ENCODE results near the gene KCND3. TPM values are rescaled to one million over a fixed set of nuclear protein-coding genes. Genes with fewer than 3 reads are reported as not detected.

KCND3 gene
- total RNA-seq, 1 donor from 2014 or later = 0.31 TPM

DNA sequence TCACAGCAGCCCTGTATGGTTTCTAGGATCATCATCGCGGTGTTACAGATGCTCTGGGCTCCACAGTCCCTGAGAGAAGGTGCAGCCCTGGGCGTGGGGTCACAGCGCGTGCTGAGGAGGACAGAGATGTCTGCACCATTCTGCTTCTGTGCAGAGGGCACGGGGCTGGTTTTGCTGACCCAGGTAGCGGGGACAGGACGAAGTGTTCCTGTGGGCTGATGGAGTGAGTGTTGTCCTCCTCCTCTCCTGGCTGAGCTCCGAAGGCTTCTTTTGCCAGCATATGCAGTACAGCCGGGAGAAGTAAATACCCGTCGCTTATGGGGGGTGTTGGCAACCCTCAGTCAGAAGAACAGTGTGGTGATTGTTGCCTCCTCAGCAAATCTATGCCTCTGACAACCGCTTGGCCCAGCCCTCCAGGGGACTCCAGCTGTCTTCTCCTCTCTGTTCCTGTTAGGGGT, 132.2 kb downstream of the KCND3 start:
- Mint-ChIP-seq H3K9me3 (no peaks in the 10 kb centered on the region), H3K36me3 (no peaks in the 10 kb centered on the region), H3K27ac (no peak overlapping the region), H3K4me3 (no peak overlapping the region), H3K27me3 (ENCODE audit: low read depth) (peaks cover 53% of the 10 kb centered on the region), H3K4me1 (no peaks in the 10 kb centered on the region)
- TF ChIP-seq, protein P1, sequence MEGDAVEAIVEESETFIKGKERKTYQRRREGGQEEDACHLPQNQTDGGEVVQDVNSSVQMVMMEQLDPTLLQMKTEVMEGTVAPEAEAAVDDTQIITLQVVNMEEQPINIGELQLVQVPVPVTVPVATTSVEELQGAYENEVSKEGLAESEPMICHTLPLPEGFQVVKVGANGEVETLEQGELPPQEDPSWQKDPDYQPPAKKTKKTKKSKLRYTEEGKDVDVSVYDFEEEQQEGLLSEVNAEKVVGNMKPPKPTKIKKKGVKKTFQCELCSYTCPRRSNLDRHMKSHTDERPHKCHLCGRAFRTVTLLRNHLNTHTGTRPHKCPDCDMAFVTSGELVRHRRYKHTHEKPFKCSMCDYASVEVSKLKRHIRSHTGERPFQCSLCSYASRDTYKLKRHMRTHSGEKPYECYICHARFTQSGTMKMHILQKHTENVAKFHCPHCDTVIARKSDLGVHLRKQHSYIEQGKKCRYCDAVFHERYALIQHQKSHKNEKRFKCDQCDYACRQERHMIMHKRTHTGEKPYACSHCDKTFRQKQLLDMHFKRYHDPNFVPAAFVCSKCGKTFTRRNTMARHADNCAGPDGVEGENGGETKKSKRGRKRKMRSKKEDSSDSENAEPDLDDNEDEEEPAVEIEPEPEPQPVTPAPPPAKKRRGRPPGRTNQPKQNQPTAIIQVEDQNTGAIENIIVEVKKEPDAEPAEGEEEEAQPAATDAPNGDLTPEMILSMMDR (IDR thresholded peaks at IDR 0.05; ENCODE audit: unreplicated experiment) = no peak
- DNase-seq (ENCODE audit: low spot score in 2 of 2, unreplicated experiment in 2 of 2) = no peak

DNA sequence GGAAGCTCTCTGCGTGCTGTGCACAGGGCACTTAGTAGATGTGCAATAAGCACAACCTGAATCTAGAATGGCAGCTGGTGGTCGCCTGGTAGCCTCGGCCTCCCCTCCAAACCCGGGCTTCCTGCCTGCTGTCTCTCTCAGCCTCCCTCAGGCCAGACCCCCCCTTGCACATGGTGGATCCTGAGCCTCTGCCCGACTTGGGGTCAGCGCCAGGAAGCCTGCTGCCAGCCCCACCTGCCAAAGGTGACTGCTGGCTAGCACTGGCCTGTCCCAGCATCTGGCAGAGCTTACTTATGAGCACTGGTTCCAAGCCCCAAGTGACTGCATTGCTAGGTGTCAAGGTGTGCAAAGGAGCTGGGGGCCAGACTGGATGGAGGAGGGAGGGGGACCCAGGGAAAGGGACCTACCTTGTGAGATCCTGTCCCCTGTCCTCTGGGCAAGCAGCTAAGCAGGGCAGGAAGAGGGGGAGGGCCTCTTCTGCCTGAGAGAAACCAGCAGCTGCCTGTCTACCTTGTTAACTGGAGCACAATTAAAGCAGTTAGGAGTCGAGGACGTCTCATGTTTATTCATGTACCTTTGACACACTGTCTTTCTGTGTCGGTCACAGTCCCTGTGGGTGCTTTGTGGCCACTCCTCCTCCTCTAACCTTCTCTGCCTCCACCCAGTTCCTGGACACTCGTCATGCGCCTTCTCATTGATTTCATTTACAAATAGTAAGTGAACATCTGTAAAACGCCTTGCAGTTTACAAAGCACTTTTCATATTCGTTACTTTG, 132.9 kb downstream of the KCND3 start:
- Mint-ChIP-seq H3K27me3 (ENCODE audit: low read depth) (peaks cover 57% of the 10 kb centered on the region), H3K4me1 (no peaks in the 10 kb centered on the region), H3K9me3 (no peaks in the 10 kb centered on the region), H3K36me3 (no peaks in the 10 kb centered on the region), H3K27ac (no peak overlapping the region), H3K4me3 (no peak overlapping the region)
- no peak for DNase-seq (ENCODE audit: low spot score in 2 of 2, unreplicated experiment in 2 of 2)
- TF ChIP-seq, protein P1 (IDR thresholded peaks at IDR 0.05; ENCODE audit: unreplicated experiment) = no peak

DNA sequence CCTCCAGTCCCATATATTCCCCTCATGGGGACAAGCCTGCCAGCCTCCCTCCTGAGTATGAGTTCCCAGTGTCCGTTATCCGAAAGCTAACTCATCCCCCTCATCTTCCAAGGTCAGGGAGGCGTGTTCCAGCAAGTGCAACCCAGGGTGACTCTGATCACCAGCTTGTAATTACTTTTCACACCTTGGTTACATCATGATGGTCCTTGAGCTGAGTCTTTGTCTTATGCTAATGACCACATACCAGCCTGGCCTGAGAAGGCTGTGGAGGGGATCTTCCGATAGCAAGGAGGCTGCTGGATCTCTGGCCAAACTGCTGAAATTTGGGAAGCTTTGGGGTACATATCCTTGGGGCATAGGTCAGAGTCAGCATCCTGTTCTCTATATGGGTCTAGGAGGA, 134.2 kb downstream of the KCND3 start:
- Mint-ChIP-seq H3K27me3 (ENCODE audit: low read depth) (peaks cover 68% of the 10 kb centered on the region), H3K4me1 (no peaks in the 10 kb centered on the region), H3K4me3 (no peak overlapping the region), H3K27ac (no peak overlapping the region), H3K36me3 (no peaks in the 10 kb centered on the region), H3K9me3 (no peaks in the 10 kb centered on the region)
- no peak for DNase-seq (ENCODE audit: low spot score in 2 of 2, unreplicated experiment in 2 of 2)
- TF ChIP-seq, protein P1 (IDR thresholded peaks at IDR 0.05; ENCODE audit: unreplicated experiment) = no peak

DNA sequence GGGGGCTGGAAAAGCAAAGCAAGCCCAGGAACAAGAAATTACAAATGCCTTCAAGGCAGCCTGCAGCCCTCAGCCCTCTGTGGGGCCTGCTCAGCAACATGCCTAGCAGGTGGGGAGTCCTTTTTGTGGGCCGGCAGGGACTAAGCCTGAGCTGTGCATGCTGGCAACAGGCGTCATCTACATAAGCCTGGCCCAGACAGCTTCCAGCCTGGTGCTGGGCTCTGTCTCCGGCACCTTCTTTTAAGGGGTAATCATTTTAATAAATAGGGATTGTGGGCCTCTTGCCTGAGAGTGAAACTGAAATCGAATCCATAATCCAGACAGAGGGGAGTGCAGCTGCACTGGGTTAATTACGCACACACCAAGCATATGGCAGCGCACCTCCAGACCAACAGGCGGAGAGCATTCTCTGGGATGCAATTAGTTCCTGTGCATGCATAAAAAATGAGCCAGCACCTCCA, 137.2 kb downstream of the KCND3 start:
- no peaks in the 10 kb centered on the region for H3K36me3 Mint-ChIP-seq
- TF ChIP-seq, protein P1 (IDR thresholded peaks at IDR 0.05; ENCODE audit: unreplicated experiment) = no peak
- no peak overlapping the region for H3K4me3 Mint-ChIP-seq
- H3K27ac Mint-ChIP-seq = no peak overlapping the region
- H3K27me3 Mint-ChIP-seq (ENCODE audit: low read depth) = peaks cover 69% of the 10 kb centered on the region
- no peaks in the 10 kb centered on the region for H3K9me3 Mint-ChIP-seq
- no peak for DNase-seq (ENCODE audit: low spot score in 2 of 2, unreplicated experiment in 2 of 2)
- no peaks in the 10 kb centered on the region for H3K4me1 Mint-ChIP-seq

DNA sequence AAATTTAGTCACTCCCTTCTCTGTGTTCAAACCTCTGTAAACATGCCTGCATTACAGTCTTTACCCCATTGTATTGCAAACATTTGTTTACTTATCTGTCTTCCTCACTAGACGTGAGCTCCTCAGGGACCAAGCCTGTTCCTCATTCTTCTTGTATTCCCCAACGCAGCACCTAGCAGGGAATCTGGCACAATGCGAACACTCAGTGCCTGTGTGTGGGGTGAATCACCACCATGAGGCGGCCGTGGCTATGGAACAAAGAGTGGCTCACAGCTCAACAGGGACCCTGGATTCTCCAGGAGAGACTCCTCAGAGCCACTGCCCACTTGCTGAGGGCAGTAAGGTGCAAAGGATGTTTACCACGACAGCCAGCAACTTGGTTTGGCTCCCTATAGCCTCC, 137.9 kb downstream of the KCND3 start:
- Mint-ChIP-seq H3K9me3 (no peaks in the 10 kb centered on the region), H3K27ac (no peak overlapping the region), H3K27me3 (ENCODE audit: low read depth) (peaks cover 64% of the 10 kb centered on the region), H3K4me1 (no peaks in the 10 kb centered on the region), H3K36me3 (no peaks in the 10 kb centered on the region), H3K4me3 (no peak overlapping the region)
- no peak for DNase-seq (ENCODE audit: low spot score in 2 of 2, unreplicated experiment in 2 of 2)
- TF ChIP-seq, protein P1 (IDR thresholded peaks at IDR 0.05; ENCODE audit: unreplicated experiment) = no peak
